Stimulated activated CD8-positive, alpha-beta memory T cell treated with anti-CD3 and anti-CD28 coated beads, Interleukin-12 subunit alpha, Interleukin-12 subunit beta, amount 100 ng/mL, for 24 hours (primary cell): ENCODE results near the gene TRERF1.

Source experiments
- DNase-seq: peaks from one replicate; pipeline ENCODE4 v3.0.0-alpha.2; 2020; ENCODE audit errors: extremely low read depth

Gene TRERF1

DNA sequence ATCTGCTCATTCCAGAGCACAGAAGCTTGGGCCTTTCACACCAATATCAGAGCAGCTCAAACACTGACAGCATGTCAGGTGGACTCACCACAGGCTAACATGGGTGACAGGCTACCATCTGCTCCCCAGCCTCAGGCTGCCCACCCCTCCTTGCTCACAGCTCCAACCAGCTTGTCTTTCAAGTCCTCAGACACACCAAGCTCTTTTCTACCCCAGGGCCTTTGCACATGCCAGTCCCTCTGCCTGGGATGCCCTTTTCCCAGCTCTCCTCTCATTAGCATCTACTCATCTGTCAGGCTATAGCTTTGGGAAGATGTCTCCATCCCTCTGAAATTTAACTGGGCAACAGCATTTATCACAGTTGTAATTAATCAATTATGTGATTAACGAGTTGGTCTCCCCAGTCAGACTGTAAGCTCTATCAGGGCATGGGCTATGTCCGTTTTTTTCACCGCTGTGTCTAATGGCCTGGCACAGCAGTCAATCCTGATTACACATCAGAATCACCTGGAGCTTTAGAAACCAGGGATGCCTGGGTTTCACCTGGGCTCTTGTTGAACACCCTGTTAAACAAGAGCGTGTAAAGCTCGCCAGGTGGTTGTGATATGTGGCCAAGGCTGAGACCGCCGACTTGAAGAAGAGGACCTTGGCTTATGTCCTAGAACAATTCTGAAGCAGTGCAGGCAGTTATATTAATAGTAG lies 145.1 kb downstream of the TRERF1 start:
- DNase-seq: no peak

DNA sequence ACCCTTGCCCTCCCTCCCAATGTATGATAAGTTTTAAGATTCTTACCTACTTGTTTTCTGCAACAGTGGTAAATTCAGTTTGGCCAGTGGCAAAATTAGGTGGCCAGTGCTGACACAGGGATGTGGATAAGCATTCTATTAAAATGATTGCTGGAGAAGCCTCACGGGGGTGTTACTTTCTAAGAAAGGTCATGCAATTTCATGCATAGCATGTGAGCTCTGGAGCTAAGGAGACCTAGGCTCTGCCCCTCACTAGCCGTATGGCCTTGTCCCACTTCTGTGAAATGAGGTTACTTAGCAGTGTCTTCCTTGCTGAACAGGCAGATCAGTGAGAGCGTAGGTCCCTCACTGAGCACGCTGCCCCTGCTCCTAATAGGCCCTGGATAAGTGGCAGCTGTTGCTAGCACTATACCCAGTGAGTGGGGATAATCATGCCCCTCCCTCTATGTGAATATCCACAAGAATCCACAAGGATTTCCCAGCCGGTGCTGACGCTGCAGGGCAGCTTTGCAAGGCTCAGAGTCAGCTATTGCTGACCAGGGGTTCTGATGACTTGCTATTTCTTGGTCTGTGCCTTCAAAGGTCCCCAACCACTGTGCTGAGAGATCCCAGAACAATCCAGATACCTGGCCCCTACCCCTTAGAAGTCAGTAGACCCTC lies 147.5 kb downstream of the TRERF1 start:
- DNase-seq: no peak

DNA sequence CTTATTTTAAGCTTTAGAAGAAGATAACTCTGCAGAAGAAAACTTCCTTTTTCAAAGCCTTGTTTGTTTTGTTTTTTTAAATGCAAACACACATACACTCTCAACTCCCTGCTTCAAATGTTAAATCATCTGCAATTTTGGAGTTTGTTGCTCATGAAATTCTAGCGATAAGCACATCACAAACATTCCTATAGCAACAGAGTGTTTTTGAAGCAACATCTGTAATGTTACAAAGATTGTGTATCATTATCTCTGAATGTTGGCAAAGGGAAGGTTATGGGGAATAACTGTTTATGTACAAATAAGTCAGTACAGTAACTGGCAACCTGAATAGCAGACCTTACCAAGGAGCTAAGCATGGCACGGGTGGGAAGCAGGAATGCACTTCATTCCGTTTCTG lies 149.3 kb downstream of the TRERF1 start:
- DNase-seq: no peak

DNA sequence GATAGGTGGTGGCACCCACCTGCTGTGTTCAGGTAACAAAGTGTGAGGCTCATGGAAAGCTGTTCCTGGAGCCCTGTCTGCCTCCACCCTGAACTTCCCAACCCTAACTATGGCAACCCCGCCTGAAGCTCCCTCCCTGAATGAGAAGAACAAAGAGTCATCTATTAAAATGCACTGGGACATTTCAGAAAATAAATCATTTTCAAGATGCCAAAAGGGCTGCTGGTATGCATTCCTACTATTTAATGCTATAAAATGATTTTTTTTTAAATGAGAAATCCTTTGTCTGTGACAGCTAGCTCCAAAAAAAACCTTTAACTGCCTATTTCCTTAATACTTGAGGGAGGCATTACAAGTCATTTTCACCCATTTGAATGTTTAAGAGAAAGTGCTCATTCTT lies 149.7 kb downstream of the TRERF1 start:
- no peak for DNase-seq

DNA sequence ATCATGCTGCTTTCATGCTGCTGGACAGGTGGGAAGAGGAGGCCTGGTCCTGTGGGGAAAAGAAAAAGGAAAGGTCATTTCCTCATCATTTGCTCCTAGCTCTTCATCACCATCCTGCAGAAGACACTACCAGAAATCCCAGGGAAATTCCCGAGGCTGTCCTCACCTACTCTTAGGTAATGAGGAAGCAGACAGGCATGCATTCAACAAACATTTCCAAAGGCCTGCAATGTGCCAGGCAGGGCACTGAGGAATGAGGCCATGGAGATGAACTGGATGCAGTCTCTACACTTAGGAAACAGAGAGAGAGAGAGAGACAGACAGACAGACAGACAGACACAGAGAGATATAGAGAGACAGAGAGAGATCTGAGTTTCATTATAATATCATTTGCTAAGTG lies 151.0 kb downstream of the TRERF1 start:
- no peak for DNase-seq

DNA sequence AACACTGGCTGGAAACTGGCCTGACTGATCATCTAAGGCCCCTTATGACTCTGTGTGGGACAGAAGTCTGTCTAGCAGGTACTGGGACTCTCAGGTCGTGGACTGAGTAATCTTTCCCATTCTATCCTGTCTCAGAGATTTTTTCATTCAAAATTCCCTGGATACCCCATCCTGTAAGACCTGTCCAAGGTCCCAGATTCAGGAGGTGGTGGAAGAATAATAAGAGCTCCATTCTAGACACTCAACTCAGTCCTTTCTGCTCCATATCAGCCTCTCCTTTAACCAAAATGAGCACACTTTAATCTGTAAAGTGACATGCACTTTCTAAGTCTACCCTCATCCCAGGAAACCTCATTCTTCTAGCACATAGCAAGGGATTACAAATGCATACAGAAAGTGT lies 151.5 kb downstream of the TRERF1 start:
- DNase-seq: no peak

DNA sequence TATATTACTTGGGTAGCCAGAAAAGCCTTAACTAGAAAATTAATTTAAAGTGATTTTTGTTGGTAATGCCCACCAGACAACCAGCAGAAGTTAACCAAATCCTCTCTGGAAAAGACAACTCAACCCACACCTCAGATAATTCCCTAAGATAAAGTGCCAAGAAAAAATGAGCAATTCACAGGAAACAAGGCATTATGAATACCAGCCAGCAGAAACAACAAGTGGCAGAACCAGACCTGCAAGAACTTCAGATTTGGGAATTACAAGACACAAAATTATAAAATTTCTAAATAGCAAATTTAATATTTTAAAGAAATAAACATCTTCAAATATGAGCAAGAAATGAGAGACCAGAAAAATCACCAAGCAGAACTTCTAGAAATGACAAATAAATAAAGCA lies 154.1 kb downstream of the TRERF1 start:
- DNase-seq: no peak

DNA sequence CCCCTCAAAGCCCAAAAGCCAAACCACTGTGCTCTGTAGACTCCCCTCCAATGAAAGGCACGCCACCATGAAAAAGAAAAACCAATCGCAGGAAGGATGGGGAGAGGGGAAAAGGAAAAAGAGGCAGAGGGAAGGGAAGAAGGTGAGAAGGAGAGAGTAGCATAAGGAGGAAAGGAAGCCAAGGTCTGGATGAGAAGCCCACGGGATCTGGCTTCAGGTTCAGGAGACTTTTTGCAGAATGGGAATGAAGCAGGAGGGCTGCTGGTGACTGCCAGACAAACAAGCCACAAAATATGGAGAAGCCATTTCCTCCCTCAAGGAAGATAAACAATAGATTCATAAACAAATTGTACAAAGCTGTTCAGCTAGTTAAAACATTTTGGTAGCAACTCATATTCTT lies 155.1 kb downstream of the TRERF1 start:
- no peak for DNase-seq

DNA sequence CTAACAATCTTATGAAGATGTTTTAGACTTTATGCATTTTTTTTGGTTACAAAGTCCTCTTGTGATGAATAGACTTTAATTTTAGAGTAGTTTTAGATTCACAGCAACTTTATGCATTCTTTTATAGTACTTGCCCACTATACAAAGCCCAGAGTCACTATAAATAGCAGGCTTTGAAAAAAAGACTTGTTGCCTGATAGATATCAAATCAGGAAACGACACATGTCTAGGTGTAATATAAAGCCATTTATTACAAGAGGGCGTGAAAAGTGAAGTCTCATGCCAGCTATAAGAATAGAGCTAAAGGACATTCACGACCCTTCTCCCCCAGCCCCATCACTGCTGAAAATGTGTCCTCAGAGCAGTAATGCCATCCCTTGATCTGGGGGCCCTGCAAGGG lies 156.0 kb downstream of the TRERF1 start:
- DNase-seq: no peak

DNA sequence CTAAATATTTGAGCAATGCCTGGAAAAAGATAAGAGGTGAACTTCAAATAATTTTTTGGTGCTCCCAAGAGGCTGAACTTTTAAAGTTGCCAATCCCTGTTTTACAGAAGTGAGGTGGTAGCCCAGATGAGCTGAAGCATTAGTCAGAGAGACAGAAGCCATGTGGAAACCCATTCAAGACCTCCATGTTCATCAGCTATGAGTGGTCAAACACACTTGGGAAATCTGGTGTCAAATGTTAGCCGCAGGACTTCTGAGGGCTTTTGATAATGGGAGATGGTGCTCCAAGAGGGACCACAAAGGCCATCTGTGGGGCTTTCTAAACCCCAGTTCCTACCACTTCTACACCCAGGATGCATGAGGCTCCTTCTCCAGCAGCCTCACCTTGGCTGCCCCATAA lies 156.5 kb downstream of the TRERF1 start:
- no peak for DNase-seq

DNA sequence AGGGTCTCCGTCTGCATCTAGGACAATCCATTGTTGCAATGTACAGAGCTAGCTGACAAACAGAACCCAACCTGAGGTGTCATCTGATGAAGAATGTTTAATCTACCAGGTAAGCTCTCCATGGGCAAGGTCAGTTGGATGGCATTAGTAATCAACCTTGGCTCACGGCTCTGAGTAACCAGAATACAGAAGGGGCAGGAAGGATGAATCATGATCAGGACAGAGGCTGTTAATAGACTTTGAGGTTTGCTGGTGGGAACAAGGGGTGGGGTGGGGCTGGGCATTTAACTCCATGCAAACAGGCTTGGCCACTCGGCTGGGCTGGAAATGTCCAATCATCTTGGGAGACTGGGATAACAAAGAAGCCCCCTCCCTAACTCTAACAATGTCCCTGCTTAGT lies 157.0 kb downstream of the TRERF1 start:
- DNase-seq: no peak

DNA sequence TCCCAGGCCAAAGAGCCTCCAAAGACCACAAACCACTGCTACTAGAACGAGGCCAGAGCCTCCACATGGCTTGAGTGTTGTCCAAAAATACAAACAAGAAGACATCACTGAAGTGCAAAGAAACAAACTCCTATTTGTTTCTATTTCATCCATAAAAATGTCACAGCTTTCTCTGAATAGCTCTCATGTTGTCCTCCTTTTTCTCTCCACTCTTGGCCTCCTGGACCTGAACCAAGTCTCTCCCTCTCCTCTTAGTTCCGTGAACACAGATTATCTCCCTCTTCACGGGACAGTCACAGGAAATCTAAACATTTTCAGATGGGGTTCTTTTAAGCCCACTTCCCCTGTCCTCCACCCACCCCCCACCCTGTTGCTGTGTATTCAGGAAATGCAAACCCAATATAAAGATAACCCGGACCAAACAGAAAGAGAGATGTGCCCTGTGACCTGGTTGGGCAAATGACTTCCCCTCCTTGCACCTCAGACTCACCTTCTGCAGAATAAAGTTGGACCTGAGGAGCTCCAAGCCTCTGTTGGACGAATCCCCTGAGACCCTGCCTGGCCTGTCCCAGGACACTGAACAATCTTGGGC lies 158.2 kb downstream of the TRERF1 start:
- no peak for DNase-seq

DNA sequence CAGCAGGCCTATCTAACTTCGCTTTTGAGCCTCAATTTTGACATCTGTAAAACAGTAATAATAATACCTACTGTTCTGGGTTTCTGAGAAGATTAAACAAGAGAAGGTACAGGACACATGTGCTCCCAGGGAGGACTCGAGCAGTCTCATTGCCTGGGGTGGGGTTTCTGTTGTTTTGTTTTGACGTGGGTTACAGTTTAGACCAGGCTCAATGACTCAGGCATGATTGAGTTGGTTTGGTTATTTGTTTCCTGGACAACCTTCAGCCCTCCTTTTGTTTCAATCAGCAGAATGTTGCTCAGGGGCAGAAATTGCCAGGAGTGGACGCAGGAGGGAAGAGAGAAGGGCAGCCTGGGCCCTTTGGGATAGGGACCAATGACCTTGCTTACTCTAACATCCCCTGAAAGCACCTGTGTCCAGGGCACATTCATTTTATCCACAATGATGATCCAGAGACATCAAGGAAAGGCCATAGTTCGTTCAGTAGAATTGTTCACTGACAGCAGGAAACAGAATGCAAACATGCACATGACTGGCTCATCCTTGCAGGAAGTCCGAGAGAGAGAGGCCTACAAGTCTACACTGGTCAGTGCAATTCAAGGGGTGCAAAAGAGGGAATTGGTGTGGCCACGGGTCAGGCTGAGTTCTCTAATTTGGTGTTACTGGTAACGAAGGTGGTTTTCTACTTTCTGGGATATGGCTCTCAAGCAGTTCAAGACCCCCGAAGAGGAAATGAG lies 159.6 kb downstream of the TRERF1 start:
- no peak for DNase-seq

DNA sequence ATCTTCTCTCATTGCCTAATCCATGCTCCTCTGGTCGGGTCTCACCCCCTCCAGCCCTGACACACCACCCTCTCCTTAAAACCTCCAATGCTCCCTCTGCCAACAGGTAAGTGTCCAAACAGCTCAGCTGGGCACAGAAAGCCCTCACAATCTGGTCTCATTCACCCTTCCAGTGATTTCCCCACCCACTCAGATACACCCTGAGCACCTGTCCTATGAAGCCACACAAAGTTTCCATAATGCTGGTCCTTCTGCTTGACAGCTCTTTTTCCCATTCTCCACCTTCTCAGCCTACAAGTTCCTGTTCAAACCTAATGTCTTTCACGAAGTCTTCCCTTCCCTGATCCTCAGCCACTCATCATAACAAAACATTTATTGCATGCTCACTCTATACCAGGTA lies 164.0 kb downstream of the TRERF1 start:
- DNase-seq: no peak

DNA sequence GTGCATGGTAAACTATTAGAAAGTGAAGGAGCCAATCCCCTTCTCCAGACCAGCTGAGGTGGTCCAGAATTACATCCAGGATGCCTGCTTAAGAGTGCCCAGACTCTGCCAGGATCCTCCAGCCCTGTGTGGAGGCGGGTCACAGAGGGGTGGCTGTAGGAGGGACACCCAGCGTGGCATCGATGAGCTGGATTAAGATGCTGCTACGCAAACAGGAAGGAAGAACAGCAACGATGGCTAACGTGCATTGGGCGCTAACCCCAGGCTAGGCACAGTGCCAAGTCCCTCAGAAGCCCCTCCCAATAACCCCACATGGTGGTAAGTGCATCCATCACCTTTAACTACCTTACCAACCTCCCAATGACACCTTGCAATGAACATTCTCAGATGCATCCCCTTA lies 170.2 kb downstream of the TRERF1 start:
- no peak for DNase-seq

DNA sequence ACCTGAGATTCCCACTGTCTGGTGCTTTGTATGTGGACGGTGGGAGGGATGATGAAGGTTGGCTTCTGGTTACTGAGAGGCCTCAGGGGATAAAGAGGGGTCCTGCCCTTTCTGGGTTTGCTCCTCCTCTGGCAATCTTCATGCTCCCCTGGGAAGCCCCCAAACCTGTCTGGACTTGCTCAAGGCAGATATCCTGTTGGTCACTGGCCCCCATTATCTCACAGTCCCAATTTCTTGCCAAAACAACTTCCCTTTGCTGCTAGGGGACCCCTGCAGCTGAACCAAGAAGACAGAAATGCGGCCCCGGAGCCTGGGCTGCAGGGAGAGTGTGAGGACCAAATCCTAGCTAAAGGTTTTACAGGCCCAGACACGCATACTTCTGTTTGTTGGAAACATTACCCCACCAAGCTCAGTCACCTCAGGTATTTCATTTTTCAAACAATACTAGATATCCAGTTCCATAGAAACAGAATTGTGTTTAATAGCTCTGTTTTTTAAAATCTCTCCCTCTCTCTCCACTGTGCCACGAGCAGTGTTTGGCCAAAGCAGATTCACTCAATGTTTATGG lies 170.7 kb downstream of the TRERF1 start:
- DNase-seq: no peak

DNA sequence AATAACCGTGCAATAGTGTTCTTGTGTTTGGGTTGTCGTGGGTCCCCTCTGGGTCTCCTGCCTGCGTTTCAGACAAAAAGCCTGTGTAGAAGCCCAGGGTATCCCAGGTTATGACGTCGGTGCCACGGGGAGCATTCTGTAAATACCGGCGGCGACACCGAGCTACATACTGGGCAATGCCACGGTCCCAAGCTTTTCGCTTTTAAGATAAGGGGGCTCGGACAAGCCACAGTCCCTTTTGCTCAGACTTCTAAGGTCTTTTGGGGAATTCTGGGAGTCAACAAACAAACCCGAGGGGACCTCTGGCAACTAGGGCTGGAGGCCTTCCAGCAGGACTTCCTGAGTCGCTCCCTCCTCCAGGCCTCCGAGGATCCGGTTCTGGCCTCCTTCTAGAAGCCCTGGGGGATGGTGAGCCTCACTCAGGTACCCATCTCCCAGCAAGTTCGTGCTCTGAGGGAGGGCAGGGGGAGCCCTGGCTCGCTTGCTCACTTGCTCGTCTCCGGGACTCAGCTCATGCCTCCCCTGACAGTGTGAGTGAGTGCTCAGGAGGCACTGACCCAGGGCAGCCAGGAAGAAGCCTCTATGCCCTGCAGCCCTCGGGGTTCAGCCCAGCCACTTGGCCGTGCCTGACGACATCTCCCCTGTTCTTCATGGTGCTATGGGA lies 171.6 kb downstream of the TRERF1 start:
- DNase-seq: no peak

DNA sequence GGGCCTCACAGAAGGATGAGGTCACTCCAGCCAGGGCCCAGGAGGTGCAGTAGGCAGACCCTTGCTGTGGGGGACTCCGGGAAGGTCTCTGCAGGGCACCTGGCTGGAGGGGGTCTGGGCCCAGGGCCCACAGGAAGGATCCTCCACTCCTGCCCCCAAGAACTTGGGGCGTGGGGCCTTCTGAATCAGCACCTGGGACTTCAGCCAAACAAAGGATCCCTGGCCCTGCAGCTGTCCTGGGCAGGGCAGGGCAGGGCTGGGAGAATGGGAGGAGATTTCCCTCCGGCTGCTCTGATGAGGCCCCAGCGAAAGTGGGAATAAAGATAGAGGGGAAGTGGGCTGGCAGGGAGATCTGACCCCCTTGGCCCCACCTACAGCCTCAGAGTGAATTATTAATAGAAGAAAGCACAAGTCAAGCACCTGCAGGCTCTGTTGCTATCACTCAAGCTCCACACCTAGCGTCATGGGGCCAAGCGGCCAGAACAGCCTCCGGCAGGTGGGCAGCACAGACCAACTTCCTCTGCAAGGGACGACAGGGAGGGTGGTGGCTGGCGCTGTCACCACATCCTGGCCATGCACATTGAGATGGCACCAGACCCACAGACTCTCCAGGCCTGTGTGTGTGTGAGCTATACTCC lies 172.5 kb downstream of the TRERF1 start:
- no peak for DNase-seq

DNA sequence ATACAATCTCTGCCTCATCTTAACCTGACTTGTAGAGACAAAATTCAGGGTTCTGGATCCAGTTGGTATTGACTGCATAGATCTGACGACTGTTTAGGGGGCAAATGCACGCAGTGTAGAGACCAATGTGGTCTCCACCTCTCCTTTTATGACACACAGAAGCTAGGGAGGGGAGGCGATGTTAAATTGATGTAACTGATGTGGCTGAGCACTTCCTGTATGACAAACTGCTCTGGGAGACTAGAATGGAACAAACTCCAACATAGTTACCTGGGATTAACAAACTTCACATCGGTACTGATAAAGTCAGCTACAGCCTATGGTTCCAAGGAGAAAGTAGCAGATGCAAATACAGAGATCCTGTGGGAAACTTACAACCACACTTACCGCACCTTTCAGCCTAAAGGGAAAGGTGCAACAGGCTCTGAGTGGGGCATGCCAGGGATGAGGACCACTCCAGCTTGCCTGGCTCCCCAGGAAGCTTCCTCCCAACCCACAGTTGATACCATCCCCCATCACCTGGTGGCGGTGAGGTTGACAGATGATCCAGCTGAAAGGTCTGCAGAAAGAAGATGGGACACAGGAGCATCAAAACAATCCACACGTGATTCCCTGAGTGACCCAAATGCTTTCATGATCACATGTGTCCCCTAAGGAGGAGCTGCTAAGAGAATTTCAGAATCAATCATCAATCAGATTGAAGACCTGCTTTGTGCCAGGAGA lies 173.4 kb downstream of the TRERF1 start:
- no peak for DNase-seq

DNA sequence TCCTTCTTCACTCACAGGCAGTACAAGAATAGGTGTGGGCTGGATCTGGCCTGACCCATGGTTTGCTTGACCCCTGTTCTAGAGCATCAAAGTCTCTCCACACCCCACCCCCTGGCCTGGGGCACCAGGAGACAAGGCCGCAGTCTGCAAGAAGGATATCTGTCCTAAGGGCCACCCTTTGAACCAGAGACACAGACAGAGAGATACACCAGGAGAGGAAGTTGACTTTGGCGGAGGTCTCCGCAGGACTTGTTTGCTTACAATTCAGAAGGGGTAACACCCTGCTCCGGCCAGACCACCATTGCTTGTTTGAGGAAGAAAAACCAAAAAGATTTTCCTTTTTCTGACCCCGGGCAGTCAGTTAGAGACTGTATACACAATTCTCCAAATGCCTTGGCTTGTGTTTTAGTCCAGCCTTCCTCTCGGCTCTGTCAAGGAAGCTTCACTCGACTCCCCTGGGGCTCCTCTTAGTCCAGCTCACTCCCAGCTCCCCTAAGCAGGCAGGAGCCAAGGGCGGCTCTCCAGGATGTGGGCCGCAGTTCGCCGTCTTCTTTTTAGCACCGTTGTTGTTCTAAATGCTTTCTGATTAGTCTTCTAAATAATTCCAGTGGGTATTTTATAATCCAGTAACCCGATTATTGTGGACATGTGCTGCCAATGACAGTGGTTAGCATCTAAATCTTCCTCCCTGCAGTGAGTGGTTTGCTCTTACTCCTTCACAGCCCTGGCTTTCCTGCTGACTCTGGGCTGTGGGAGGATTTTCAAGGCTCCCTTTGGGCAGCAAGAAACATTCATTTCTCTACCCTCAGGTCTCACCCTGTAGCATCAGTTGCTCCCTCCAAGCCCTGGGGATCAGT lies 175.5 kb downstream of the TRERF1 start:
- DNase-seq: no peak
